Epithelial cell of esophagus (primary cell): Measurements from ENCODE around the gene GPR142.
A peak's percentile ranks its signal among the peaks of the same experiment; 100 is the strongest.

Experiments used
- DNase-seq: peaks from one replicate; pipeline ENCODE4 v3.0.0; 2010; ENCODE audit warnings: low read depth
- H3K4me3 ChIP-seq: 2 replicates; pipeline ENCODE4 v1.5.1; 2011; ENCODE audit warnings: mild to moderate bottlenecking, low read length, control low read depth
- CTCF ChIP-seq: IDR thresholded peaks from 2 replicates; pipeline ENCODE4 v1.5.1; 2011; ENCODE audit warnings: low read depth, mild to moderate bottlenecking, low read length, control low read depth, inconsistent platforms; ENCODE audit not compliant: insufficient read depth; ENCODE audit errors: missing control alignments

The GPR142 gene

GRCh38 chr17:74391771-74392170 lies 24.5 kb downstream of the GPR142 start:
- DNase-seq = no peak
- no peak overlapping the region for H3K4me3 ChIP-seq
- TF ChIP-seq CTCF = no peak

- no peak for DNase-seq
- TF ChIP-seq CTCF = no peak
- H3K4me3 ChIP-seq = no peak overlapping the region
These were observed 25.5 kb downstream of the GPR142 start for GRCh38 chr17:74392848-74393247.

DNA sequence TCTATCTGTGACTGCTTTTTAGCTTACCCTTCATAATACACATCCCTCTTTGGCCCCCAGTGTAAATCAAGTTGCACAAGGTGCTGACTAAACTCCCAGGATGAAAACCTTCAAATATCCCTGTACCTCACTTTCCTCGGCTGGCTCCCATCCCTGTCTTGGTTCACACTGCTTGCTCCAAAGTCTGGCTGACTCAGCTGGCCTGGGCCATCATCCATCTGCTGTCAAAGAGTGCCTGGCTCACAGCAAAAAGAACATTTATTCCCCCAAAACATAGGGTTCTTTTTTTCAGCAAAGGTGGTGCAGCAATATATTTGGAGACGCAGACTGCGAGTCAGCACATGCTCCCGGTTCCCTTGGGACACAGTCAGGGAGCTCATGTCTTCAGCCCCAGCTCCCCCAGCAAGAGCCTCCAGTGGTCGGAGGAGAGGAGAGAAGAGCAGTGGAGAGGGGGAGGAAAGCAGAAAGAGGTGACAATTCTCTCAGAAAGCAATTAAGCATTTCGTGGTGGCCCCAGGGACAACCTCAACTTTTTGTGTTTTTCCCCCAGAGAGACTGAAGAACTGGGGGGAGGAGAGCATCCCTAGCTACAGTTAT lies 26.1 kb downstream of the GPR142 start:
- H3K4me3 ChIP-seq = no peak overlapping the region
- no peak for DNase-seq
- TF ChIP-seq CTCF = no peak

GRCh38 chr17:74394275-74394950 lies 27.1 kb downstream of the GPR142 start:
- no peak for DNase-seq
- no peak for TF ChIP-seq CTCF
- no peak overlapping the region for H3K4me3 ChIP-seq

DNA sequence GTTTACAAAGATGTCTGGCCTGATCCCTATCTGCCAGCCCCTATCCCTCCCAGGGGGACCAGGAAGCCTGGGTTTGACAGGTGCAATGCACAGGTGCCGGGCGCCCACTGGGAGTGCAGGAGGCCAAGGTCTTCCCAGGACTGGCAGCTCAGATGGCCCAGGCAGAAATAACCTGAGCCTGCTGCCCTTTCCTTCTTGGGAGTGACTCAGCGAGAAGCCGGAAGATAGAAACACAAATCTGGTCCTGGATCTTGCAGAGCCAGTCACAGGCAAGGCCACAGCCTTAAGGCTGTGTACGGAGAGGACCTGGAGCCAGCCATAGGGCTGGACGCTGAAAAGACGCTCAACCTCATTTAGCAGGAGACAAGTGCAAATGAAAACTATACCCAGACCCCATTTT lies 27.7 kb downstream of the GPR142 start:
- DNase-seq = peak; percentile 11
- no peak overlapping the region for H3K4me3 ChIP-seq
- no peak for TF ChIP-seq CTCF

DNA sequence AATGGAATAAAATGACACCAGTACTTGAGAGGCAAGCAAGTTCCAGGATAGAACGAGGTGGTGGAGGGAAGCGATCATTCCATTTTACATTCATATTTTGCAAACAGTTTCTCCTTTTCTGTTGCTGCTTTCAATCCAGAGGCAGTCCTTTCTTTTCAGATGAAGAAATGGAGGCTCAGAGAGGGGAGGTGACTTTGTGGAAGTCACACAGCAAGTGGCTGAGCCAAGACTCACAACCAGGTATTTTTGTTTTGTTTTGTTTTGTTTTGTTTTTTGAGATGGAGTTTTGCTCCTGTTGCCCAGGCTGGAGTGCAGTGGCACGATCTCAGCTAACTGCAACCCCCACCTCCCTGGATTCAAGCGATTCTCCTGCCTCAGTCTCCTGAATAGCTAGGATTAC lies 29.3 kb downstream of the GPR142 start:
- no peak for TF ChIP-seq CTCF
- H3K4me3 ChIP-seq = no peak overlapping the region
- no peak for DNase-seq

DNA sequence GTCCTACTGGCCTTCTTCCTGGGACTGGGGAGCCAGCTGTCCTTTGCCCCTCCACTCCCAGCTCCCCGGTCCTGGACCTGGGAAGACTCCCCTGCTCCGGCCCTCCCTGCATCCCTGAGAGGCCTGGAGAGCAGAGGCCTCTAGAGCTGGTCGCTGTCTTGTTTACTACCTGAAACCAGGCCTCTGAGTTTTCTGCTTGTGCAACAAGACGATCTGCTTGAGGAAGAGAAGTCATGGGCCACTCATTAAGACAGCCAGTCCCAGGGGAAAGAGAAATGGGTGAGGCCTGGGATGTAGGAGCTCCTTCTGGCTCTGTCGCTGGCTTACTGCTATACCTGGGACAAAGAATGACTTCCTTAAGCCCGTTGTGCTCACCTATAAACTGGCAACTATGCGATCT lies 34.7 kb downstream of the GPR142 start:
- no peak overlapping the region for H3K4me3 ChIP-seq
- DNase-seq = no peak
- TF ChIP-seq CTCF = no peak
